B cell (primary cell): ENCODE data around the gene OR52D1. TPM values are rescaled to one million over a fixed set of nuclear protein-coding genes. Genes with fewer than 3 reads are reported as not detected.

ENCODE experiments used
- ATAC-seq: fragments of 200-7000 bp; cut with Tn5 transposase; one replicate; pipeline ENCODE4 v1.10.0; 2021; ENCODE audit warnings: low read depth, mild to moderate bottlenecking, moderate number of reproducible peaks, moderate library complexity
- CTCF ChIA-PET: fragments of 350-600 bp; sonication (Branson Sonifier 250); formaldehyde crosslinking; loops from one replicate; lab custom pipeline; 2021; ENCODE audit warnings: antibody characterized with exemption, inconsistent platforms; lab: Charles Lee
- POLR2A ChIA-PET: fragments of 350-600 bp; sonication (Branson Sonifier 250); formaldehyde crosslinking; loops from one replicate; lab custom pipeline; 2021; ENCODE audit warnings: antibody characterized with exemption; lab: Charles Lee
- DNase-seq: peaks from one replicate; pipeline ENCODE4 v3.0.0; 2013
- H2AFZ ChIP-seq: 2 replicates; pipeline ENCODE4 v1.6.1; 2012; ENCODE audit warnings: mild to moderate bottlenecking, low read depth, low read length; ENCODE audit not compliant: insufficient read depth, poor library complexity, severe bottlenecking
- H3K27ac ChIP-seq, 2 donors: 1 replicate in 1 of 2; 2 replicates in 1 of 2; pipeline ENCODE4 v1.5.1; 2012 to 2013; ENCODE audit warnings: low read length in 2 of 2, mild to moderate bottlenecking in 2 of 2, moderate library complexity in 1 of 2
- H3K27me3 ChIP-seq, 4 experiments: fragments of 200-600 bp in 1 of 4; sonication (generic) in 1 of 4; replicated peaks in 1 of 4; 1 replicate in 2 of 4; 2 replicates in 2 of 4; pipeline versions ENCODE4 v1.6.1 to v1.7.0; 2013 to 2016; ENCODE audit warnings: low read length in 3 of 4, mild to moderate bottlenecking in 2 of 4, mixed read lengths in 1 of 4, moderate library complexity in 1 of 4; ENCODE audit not compliant: insufficient read depth in 4 of 4, control insufficient read depth in 3 of 4; ENCODE audit errors: control extremely low read depth in 1 of 4
- H3K36me3 ChIP-seq, 2 experiments: replicated peaks in 1 of 2; 1 replicate in 1 of 2; 2 replicates in 1 of 2; pipeline versions ENCODE4 v1.6.1 to v1.7.1; 2013; ENCODE audit warnings: low read length in 1 of 2; ENCODE audit not compliant: insufficient read depth in 2 of 2, control insufficient read depth in 1 of 2; ENCODE audit errors: control extremely low read depth in 1 of 2, extremely low read depth in 1 of 2
- H3K4me1 ChIP-seq, 2 donors: fragments of 200-600 bp in 1 of 2; sonication (generic) in 1 of 2; 1 replicate in 1 of 2; 2 replicates in 1 of 2; pipeline versions ENCODE4 v1.5.1 to v1.6.1; 2013 to 2017; ENCODE audit warnings: low read length in 2 of 2; ENCODE audit not compliant: control insufficient read depth in 2 of 2, insufficient read depth in 2 of 2
- H3K4me2 ChIP-seq: replicated peaks from 2 replicates; pipeline ENCODE3; 2012; ENCODE audit warnings: mild to moderate bottlenecking, low read depth, low read length; ENCODE audit not compliant: poor library complexity, severe bottlenecking
- H3K4me3 ChIP-seq, 5 experiments: fragments of 200-600 bp in 1 of 5; sonication (generic) in 1 of 5; 1 replicate in 3 of 5; 2 replicates in 2 of 5; pipeline versions ENCODE4 v1.5.1 to v1.7.0; 2011 to 2016; ENCODE audit warnings: low read length in 4 of 5, mild to moderate bottlenecking in 4 of 5, low read depth in 2 of 5, control low read depth in 1 of 5, moderate library complexity in 1 of 5; ENCODE audit not compliant: insufficient read depth in 1 of 5; ENCODE audit errors: control extremely low read depth in 1 of 5, extremely low read depth in 1 of 5
- H3K79me2 ChIP-seq: fragments of 200-600 bp; sonication (generic); one replicate; pipeline ENCODE4 v1.6.0; 2016; ENCODE audit warnings: low read length; ENCODE audit not compliant: control insufficient read depth, insufficient read depth
- H3K9ac ChIP-seq: fragments of 200-600 bp; sonication (generic); 2 replicates; pipeline ENCODE4 v1.6.1; 2017; ENCODE audit warnings: mild to moderate bottlenecking, low read length, moderate library complexity
- H3K9me3 ChIP-seq, 3 donors: one replicate each; pipeline versions ENCODE4 v1.6.1 to v1.7.1; 2013; ENCODE audit warnings: low read length in 2 of 3; ENCODE audit not compliant: control insufficient read depth in 2 of 3, insufficient read depth in 1 of 3; ENCODE audit errors: control extremely low read depth in 1 of 3
- H4K20me1 ChIP-seq: 2 replicates; pipeline ENCODE4 v1.6.0; 2012; ENCODE audit warnings: mild to moderate bottlenecking, low read length; ENCODE audit not compliant: insufficient read depth, control insufficient read depth, poor library complexity, severe bottlenecking
- H3K27ac Mint-ChIP-seq: one replicate; pipeline ENCODE4 v1.8.0; 2021; ENCODE audit warnings: mixed read lengths
- H3K27me3 Mint-ChIP-seq: one replicate; pipeline ENCODE4 v1.8.0; 2021; ENCODE audit warnings: mixed read lengths
- H3K4me1 Mint-ChIP-seq: one replicate; pipeline ENCODE4 v1.8.0; 2021; ENCODE audit warnings: mixed read lengths
- H3K4me3 Mint-ChIP-seq: one replicate; pipeline ENCODE4 v1.8.0; 2021; ENCODE audit warnings: mixed read lengths
- H3K9me3 Mint-ChIP-seq: one replicate; pipeline ENCODE4 v1.8.0; 2022; ENCODE audit warnings: mixed read lengths; ENCODE audit not compliant: insufficient read depth
- EZH2 ChIP-seq: IDR thresholded peaks from 2 replicates; pipeline ENCODE4 v1.6.1; 2012; ENCODE audit warnings: borderline replicate concordance, low read depth, mild to moderate bottlenecking, moderate library complexity, low read length; ENCODE audit not compliant: insufficient read depth, poor library complexity, severe bottlenecking
- WGBS: methylation state at CpG from one replicate; pipeline ENCODE4 v1.1.5; 2013; ENCODE audit warnings: missing lambda C conversion rate; ENCODE audit not compliant: insufficient coverage; 5-methylcytosine and 5-hydroxymethylcytosine counted together
- intact Hi-C: fragments of 100-400 bp; cut with micrococcal nuclease; formaldehyde crosslinking; loops from one replicate; pipeline ENCODE4 v1.10.0; 2022
- polyA plus RNA-seq: library from polyadenylated mRNA; depleted of rRNA; stranded (reverse); fragments of >200 nt; gene quantifications from 2 replicates; pipeline ENCODE4 v1.2.3, GENCODE V29; 2012
- total RNA-seq, 2 donors: library from RNA; stranded (reverse); fragments of 120-200 nt in 1 of 2; gene quantifications; 1 replicate in 1 of 2; 2 replicates in 1 of 2; pipeline versions ENCODE4 v1.2.3 to v1.2.4, GENCODE V29; 2013 to 2022
- TF ChIP-seq, protein P1 (sequence below): fragments of 200-600 bp; IDR thresholded peaks from one replicate; pipeline ENCODE4 v1.8.0; 2022; ENCODE audit warnings: antibody characterized with exemption, mild to moderate bottlenecking

OR52D1 gene
- total and polyA plus RNA-seq, 2 donors (not counting 1 experiment from before 2014, with no cell fraction given), result not detected

DNA sequence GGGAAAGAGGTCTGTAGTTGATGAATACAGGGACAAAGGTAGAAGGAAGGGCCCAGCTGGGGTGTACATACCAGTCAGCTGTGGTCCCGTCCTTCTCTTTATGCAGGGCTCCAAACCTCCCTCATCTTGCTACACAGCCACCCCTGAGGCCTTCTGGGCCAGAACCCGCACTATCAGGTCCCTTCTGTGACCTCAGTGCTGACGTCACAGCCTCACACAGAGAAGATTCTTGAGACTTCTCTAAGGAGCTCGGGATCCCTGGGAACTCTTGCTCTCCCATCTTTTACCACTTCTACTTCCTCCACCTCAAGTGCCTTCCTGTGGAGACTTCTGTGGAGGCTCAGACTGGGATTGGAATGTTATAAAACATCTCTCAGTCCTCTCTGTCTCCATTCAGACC is 21.3 kb downstream of the OR52D1 start, which contains the start of gene UBQLN3:
Gene UBQLN3 (minus strand): TSS at position 155 of the 400 bp plus-strand sequence. CDS start 399 bp downstream, outside the sequence.
- POLR2A ChIA-PET, result no interaction called here
- Histone ChIP-seq H3K27me3 (no peaks in the 10 kb centered on the region), H3K79me2 (no peaks in the 10 kb centered on the region), H3K4me1 (no peaks in the 10 kb centered on the region), H2AFZ (no peak within 1 kb of the TSS), H3K27ac (no peak within 1 kb of the TSS), H3K4me3 (no peak within 1 kb of the TSS), H4K20me1 (no peaks in the 10 kb centered on the region), H3K9ac (no peak within 1 kb of the TSS), H3K4me2 (no peak within 1 kb of the TSS), H3K36me3 (no peaks in the 10 kb centered on the region), H3K9me3 (no peaks in the 10 kb centered on the region)
- Mint-ChIP-seq H3K9me3 (no peaks in the 10 kb centered on the region), H3K27me3 (peaks cover 11% of the 10 kb centered on the region), H3K4me1 (no peaks in the 10 kb centered on the region), H3K4me3 (no peak within 1 kb of the TSS), H3K27ac (no peak within 1 kb of the TSS)
- CTCF ChIA-PET, result no interaction called here
- intact Hi-C loops, result no loop called here
- no peak for DNase-seq
- TF ChIP-seq EZH2, result no peak
- TF ChIP-seq, protein P1, sequence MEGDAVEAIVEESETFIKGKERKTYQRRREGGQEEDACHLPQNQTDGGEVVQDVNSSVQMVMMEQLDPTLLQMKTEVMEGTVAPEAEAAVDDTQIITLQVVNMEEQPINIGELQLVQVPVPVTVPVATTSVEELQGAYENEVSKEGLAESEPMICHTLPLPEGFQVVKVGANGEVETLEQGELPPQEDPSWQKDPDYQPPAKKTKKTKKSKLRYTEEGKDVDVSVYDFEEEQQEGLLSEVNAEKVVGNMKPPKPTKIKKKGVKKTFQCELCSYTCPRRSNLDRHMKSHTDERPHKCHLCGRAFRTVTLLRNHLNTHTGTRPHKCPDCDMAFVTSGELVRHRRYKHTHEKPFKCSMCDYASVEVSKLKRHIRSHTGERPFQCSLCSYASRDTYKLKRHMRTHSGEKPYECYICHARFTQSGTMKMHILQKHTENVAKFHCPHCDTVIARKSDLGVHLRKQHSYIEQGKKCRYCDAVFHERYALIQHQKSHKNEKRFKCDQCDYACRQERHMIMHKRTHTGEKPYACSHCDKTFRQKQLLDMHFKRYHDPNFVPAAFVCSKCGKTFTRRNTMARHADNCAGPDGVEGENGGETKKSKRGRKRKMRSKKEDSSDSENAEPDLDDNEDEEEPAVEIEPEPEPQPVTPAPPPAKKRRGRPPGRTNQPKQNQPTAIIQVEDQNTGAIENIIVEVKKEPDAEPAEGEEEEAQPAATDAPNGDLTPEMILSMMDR, result no peak
- WGBS, result 96% methylated on average over 3 of the region's 4 CpGs
- no peak for ATAC-seq

DNA sequence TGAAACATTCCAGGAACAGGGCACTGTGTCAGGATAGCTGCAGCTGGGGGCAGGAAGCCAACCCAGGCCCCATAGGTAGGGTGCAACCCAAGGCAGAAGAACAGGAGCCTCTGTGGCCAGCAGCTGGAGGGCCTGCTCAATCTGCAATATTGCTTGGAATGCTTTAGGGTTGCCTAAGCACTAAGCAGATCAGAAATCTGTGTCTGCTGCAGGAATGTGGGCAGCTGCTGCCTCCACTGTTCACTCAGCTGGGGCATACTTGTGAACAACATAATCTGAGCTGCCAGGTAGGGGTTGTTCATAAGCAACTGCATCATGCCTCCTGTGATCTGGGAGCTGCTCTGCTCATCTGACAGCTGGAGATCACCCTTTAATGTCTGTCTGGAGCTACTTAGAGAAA is 26.4 kb downstream of the OR52D1 start:
- no peaks in the 10 kb centered on the region for H3K36me3 ChIP-seq
- intact Hi-C loops, result no loop called here
- TF ChIP-seq, protein P1, result no peak
- no peak for TF ChIP-seq EZH2
- no peaks in the 10 kb centered on the region for H4K20me1 ChIP-seq
- no peak overlapping the region for H3K4me2 ChIP-seq
- H3K9ac ChIP-seq, result no peak overlapping the region
- POLR2A ChIA-PET, result no interaction called here
- no peaks in the 10 kb centered on the region for H3K27me3 ChIP-seq
- no peak overlapping the region for H3K4me3 ChIP-seq
- H2AFZ ChIP-seq, result no peak overlapping the region
- H3K9me3 Mint-ChIP-seq, result no peaks in the 10 kb centered on the region
- ATAC-seq (no peak), DNase-seq (no peak)
- H3K27me3 Mint-ChIP-seq, result no peaks in the 10 kb centered on the region
- no peak overlapping the region for H3K27ac ChIP-seq
- no peaks in the 10 kb centered on the region for H3K9me3 ChIP-seq
- H3K27ac Mint-ChIP-seq, result no peak overlapping the region
- no peaks in the 10 kb centered on the region for H3K4me1 ChIP-seq
- H3K4me1 Mint-ChIP-seq, result no peaks in the 10 kb centered on the region
- no peak overlapping the region for H3K4me3 Mint-ChIP-seq
- H3K79me2 ChIP-seq, result no peaks in the 10 kb centered on the region
- CTCF ChIA-PET, result no interaction called here
